Measurements from ENCODE around the gene SSBP3.

The SSBP3 gene

GRCh38 chr1:54282101-54282847 is 123.9 kb downstream of the SSBP3 start:
- no peak overlapping the region for H3K4me3 ChIP-seq (ENCODE audit: low read depth, low read length)
- no peak for TF ChIP-seq CTCF (IDR thresholded peaks at IDR 0.05; ENCODE audit: low read depth, low read length)

- TF ChIP-seq CTCF (IDR thresholded peaks at IDR 0.05; ENCODE audit: low read depth, low read length): no peak
- H3K4me3 ChIP-seq (ENCODE audit: low read depth, low read length): no peak overlapping the region
Measured at GRCh38 chr1:54280651-54281050, 125.5 kb downstream of the SSBP3 start.

- TF ChIP-seq CTCF (IDR thresholded peaks at IDR 0.05; ENCODE audit: low read depth, low read length): no peak
- H3K4me3 ChIP-seq (ENCODE audit: low read depth, low read length): no peak overlapping the region
Measured at GRCh38 chr1:54279457-54279856, 126.7 kb downstream of the SSBP3 start.

GRCh38 chr1:54278941-54279422 is 127.2 kb downstream of the SSBP3 start:
- TF ChIP-seq CTCF (IDR thresholded peaks at IDR 0.05; ENCODE audit: low read depth, low read length): no peak
- H3K4me3 ChIP-seq (ENCODE audit: low read depth, low read length): no peak overlapping the region

GRCh38 chr1:54277451-54278341 is 128.5 kb downstream of the SSBP3 start:
- no peak overlapping the region for H3K4me3 ChIP-seq (ENCODE audit: low read depth, low read length)
- TF ChIP-seq CTCF (IDR thresholded peaks at IDR 0.05; ENCODE audit: low read depth, low read length): no peak

GRCh38 chr1:54276617-54277450 is 129.4 kb downstream of the SSBP3 start:
- no peak for TF ChIP-seq CTCF (IDR thresholded peaks at IDR 0.05; ENCODE audit: low read depth, low read length)
- H3K4me3 ChIP-seq (ENCODE audit: low read depth, low read length): no peak overlapping the region
